Endothelial cell of umbilical vein (primary cell): Measurements from ENCODE around the gene MTG2. TPM values are rescaled to one million over a fixed set of nuclear protein-coding genes. Genes with fewer than 3 reads are reported as not detected.

ENCODE experiments used
- BruUV-seq: library from RNA; stranded (reverse); fragments of 400-500 nt; replicated peaks from 2 replicates; lab custom pipeline; 2021; lab: Mats Ljungman, UMichigan
- CTCF ChIA-PET: fragments of 300-600, 350-600 bp; sonication (Branson Sonifier 250); formaldehyde crosslinking; loops from one replicate; lab custom pipeline; 2021; ENCODE audit warnings: antibody characterized with exemption, inconsistent platforms; lab: Charles Lee
- POLR2A ChIA-PET: fragments of 300-600, 350-600 bp; sonication (Branson Sonifier 250); formaldehyde crosslinking; loops from one replicate; lab custom pipeline; 2021; ENCODE audit warnings: antibody characterized with exemption, inconsistent platforms; lab: Charles Lee
- DNase-seq: peaks from one replicate; pipeline ENCODE4 v3.0.0-alpha.2; 2011; ENCODE audit warnings: low read depth, low spot score
- FAIRE-seq: peaks from 2 replicates; lab custom pipeline; 2011; peaks lifted over from hg19 to GRCh38; lab: Jason Lieb, UNC
- H2AFZ ChIP-seq: 2 replicates; pipeline ENCODE4 v1.6.0; 2012; ENCODE audit warnings: low read depth, low read length, control low read depth, inconsistent platforms
- H3K27ac ChIP-seq: 2 replicates; pipeline ENCODE4 v1.5.1; 2011; ENCODE audit warnings: low read depth, mild to moderate bottlenecking, control low read depth, low read length, moderate library complexity; ENCODE audit not compliant: insufficient read depth
- H3K27me3 ChIP-seq, 2 experiments: 2 replicates each; pipeline versions ENCODE4 v1.6.0 to v1.6.1; 2011; ENCODE audit warnings: low read length in 2 of 2, mixed read lengths in 1 of 2; ENCODE audit not compliant: control insufficient read depth in 2 of 2, insufficient read depth in 2 of 2
- H3K36me3 ChIP-seq, 2 experiments: 2 replicates in 1 of 2; 3 replicates in 1 of 2; pipeline ENCODE4 v1.5.1; 2011; ENCODE audit warnings: low read length in 2 of 2, mild to moderate bottlenecking in 1 of 2, moderate library complexity in 1 of 2; ENCODE audit not compliant: control insufficient read depth in 2 of 2, insufficient read depth in 2 of 2; ENCODE audit errors: extremely low read depth in 1 of 2
- H3K4me1 ChIP-seq: 3 replicates; pipeline ENCODE4 v1.5.1; 2011; ENCODE audit warnings: mild to moderate bottlenecking, low read length; ENCODE audit not compliant: control insufficient read depth, insufficient read depth; ENCODE audit errors: extremely low read depth
- H3K4me2 ChIP-seq: 2 replicates; pipeline ENCODE4 v1.6.1; 2011; ENCODE audit warnings: low read length, control low read depth, mixed read lengths; ENCODE audit not compliant: insufficient read depth
- H3K4me3 ChIP-seq, 3 experiments: fragments of 200-600 bp in 1 of 3; sonication (generic), shearing (Covaris generic) in 1 of 3; replicated peaks in 1 of 3; 2 replicates each; pipeline ENCODE4 v1.5.1; 2011 to 2016; ENCODE audit warnings: control low read depth in 3 of 3, low read length in 3 of 3, mild to moderate bottlenecking in 2 of 3, inconsistent platforms in 1 of 3, low read depth in 1 of 3, moderate library complexity in 1 of 3; ENCODE audit not compliant: insufficient read depth in 1 of 3
- H3K79me2 ChIP-seq: 2 replicates; pipeline ENCODE4 v1.6.0; 2012; ENCODE audit warnings: low read length, inconsistent platforms; ENCODE audit not compliant: control insufficient read depth, insufficient read depth
- H3K9ac ChIP-seq: replicated peaks from 2 replicates; pipeline ENCODE3; 2011; ENCODE audit warnings: low read length, control low read depth; ENCODE audit not compliant: insufficient read depth; ENCODE audit errors: extremely low read depth
- H3K9me1 ChIP-seq: replicated peaks from 3 replicates; pipeline ENCODE4 v1.6.0; 2011; ENCODE audit warnings: mild to moderate bottlenecking, low read length; ENCODE audit not compliant: control insufficient read depth, insufficient read depth; ENCODE audit errors: extremely low read depth
- H3K9me3 ChIP-seq: replicated peaks from 2 replicates; pipeline ENCODE4 v1.5.1; 2012; ENCODE audit warnings: low read length, inconsistent platforms; ENCODE audit not compliant: control insufficient read depth, insufficient read depth
- H4K20me1 ChIP-seq: replicated peaks from 2 replicates; pipeline ENCODE3; 2011; ENCODE audit warnings: mild to moderate bottlenecking, low read length; ENCODE audit not compliant: control insufficient read depth, insufficient read depth; ENCODE audit errors: extremely low read depth
- EZH2 ChIP-seq: IDR thresholded peaks from 2 replicates; pipeline ENCODE4 v1.6.1; 2012; ENCODE audit warnings: borderline replicate concordance, low read depth, mild to moderate bottlenecking, moderate library complexity, low read length, inconsistent platforms; ENCODE audit not compliant: severe bottlenecking
- FOS ChIP-seq: IDR thresholded peaks from 2 replicates; pipeline ENCODE4 v1.6.1; 2011; ENCODE audit warnings: mild to moderate bottlenecking, low read length, moderate library complexity, borderline replicate concordance; ENCODE audit not compliant: insufficient read depth
- GATA2 ChIP-seq: IDR thresholded peaks from 2 replicates; pipeline ENCODE4 v1.7.0; 2011; ENCODE audit warnings: low read depth, mild to moderate bottlenecking, moderate library complexity, mixed read lengths, low read length; ENCODE audit not compliant: insufficient read length, insufficient read depth
- JUN ChIP-seq: IDR thresholded peaks from 2 replicates; pipeline ENCODE4 v1.6.1; 2011; ENCODE audit warnings: borderline replicate concordance, low read depth; ENCODE audit not compliant: insufficient read length, insufficient read depth
- MAX ChIP-seq: IDR thresholded peaks from 2 replicates; pipeline ENCODE4 v1.6.1; 2011; ENCODE audit not compliant: insufficient read depth, insufficient read length
- MYC ChIP-seq: IDR thresholded peaks from one replicate; pipeline ENCODE4 v1.6.1; 2011; ENCODE audit warnings: mild to moderate bottlenecking, low read depth, low read length
- POLR2A ChIP-seq: IDR thresholded peaks from 2 replicates; pipeline ENCODE4 v1.6.1; 2012; ENCODE audit warnings: low read depth, mild to moderate bottlenecking, control low read depth, low read length
- POLR2AphosphoS5 ChIP-seq: IDR thresholded peaks from 2 replicates; pipeline ENCODE4 v1.6.1; 2012; ENCODE audit warnings: low read depth, mild to moderate bottlenecking, control low read depth, low read length, moderate library complexity; ENCODE audit not compliant: insufficient read depth
- dilution Hi-C: fragments of 300-500 bp; cut with MboI; formaldehyde crosslinking; loops from one replicate; pipeline ENCODE4 v1.15.0; 2019; ENCODE audit warnings: low sequenced_read_pairs; ENCODE audit not compliant: extremely low pct_ligation_motif_present
- intact Hi-C: fragments of 100-400 bp; cut with micrococcal nuclease; formaldehyde crosslinking; loops from one replicate; pipeline ENCODE4 v1.10.0; 2022
- polyA plus RNA-seq, 4 experiments: library from polyadenylated mRNA; depleted of rRNA in 3 of 4; stranded (reverse) in 3 of 4; unstranded in 1 of 4; fragments of >200 nt; gene quantifications; 2 replicates each; pipeline versions ENCODE4 v1.2.1 to v1.2.3, GENCODE V29; 2011 to 2012; ENCODE audit warnings: missing spikeins in 1 of 4
- total RNA-seq: library from RNA; stranded (reverse); gene quantifications from 2 replicates; pipeline ENCODE4 v1.2.3, GENCODE V29; 2021
- TF ChIP-seq, protein P1 (sequence below), 2 donors: IDR thresholded peaks; 1 replicate in 1 of 2; 2 replicates in 1 of 2; pipeline ENCODE4 v1.5.1; 2011; ENCODE audit warnings: low read length in 2 of 2, mild to moderate bottlenecking in 2 of 2, moderate library complexity in 2 of 2, control low read depth in 1 of 2, inconsistent platforms in 1 of 2, low read depth in 1 of 2; ENCODE audit not compliant: insufficient read depth in 1 of 2; ENCODE audit errors: extremely low read depth in 1 of 2

MTG2 gene
- total and polyA plus RNA-seq, 2 donors (not counting 3 experiments of a cell fraction or from before 2014, with no cell fraction given) = 19.9 to 31.6 TPM

GRCh38 chr20:62172666-62173065 is 10.2 kb upstream of the MTG2 start:
- ChIA-PET POLR2A (no interaction called here), CTCF (no interaction called here)
- no peak for DNase-seq
- no peaks in the 10 kb centered on the region for H3K79me2 ChIP-seq
- FAIRE-seq = no peak
- H3K4me3 ChIP-seq = no peak overlapping the region
- dilution Hi-C loops (no loop called here), intact Hi-C loops (no loop called here)
- H4K20me1 ChIP-seq = no peaks in the 10 kb centered on the region
- no peaks in the 10 kb centered on the region for H3K27me3 ChIP-seq
- H3K36me3 ChIP-seq = peaks cover 2 to 26% of the 10 kb centered on the region in 2 experiments
- BruUV-seq = no TSS peak
- no peak overlapping the region for H2AFZ ChIP-seq
- H3K9ac ChIP-seq = no peak overlapping the region
- H3K4me2 ChIP-seq = no peak overlapping the region
- H3K4me1 ChIP-seq = no peaks in the 10 kb centered on the region
- no peak overlapping the region for H3K27ac ChIP-seq
- no peaks in the 10 kb centered on the region for H3K9me3 ChIP-seq
- H3K9me1 ChIP-seq = no peaks in the 10 kb centered on the region
- no peak for TF ChIP-seq POLR2AphosphoS5
- TF ChIP-seq EZH2 = no peak
- TF ChIP-seq MAX = no peak
- TF ChIP-seq POLR2A = no peak
- TF ChIP-seq JUN = no peak

GRCh38 chr20:62174021-62174804 is 8.6 kb upstream of the MTG2 start:
- Histone ChIP-seq H3K9ac (no peak overlapping the region), H3K4me3 (no peak overlapping the region), H4K20me1 (no peaks in the 10 kb centered on the region), H3K36me3 (peaks cover 2 to 17% of the 10 kb centered on the region in 2 experiments), H3K4me2 (no peak overlapping the region), H3K9me3 (no peaks in the 10 kb centered on the region), H3K27ac (no peak overlapping the region), H3K79me2 (no peaks in the 10 kb centered on the region), H3K27me3 (no peaks in the 10 kb centered on the region), H3K9me1 (no peaks in the 10 kb centered on the region), H2AFZ (no peak overlapping the region), H3K4me1 (no peaks in the 10 kb centered on the region)
- no TSS peak for BruUV-seq
- FAIRE-seq = no peak
- dilution Hi-C loops = no loop called here
- DNase-seq = no peak
- no peak for TF ChIP-seq POLR2AphosphoS5
- TF ChIP-seq GATA2 = no peak
- TF ChIP-seq MAX = no peak
- TF ChIP-seq POLR2A = no peak
- no peak for TF ChIP-seq MYC
- TF ChIP-seq EZH2 = no peak
- TF ChIP-seq FOS = no peak
- TF ChIP-seq, protein P1, sequence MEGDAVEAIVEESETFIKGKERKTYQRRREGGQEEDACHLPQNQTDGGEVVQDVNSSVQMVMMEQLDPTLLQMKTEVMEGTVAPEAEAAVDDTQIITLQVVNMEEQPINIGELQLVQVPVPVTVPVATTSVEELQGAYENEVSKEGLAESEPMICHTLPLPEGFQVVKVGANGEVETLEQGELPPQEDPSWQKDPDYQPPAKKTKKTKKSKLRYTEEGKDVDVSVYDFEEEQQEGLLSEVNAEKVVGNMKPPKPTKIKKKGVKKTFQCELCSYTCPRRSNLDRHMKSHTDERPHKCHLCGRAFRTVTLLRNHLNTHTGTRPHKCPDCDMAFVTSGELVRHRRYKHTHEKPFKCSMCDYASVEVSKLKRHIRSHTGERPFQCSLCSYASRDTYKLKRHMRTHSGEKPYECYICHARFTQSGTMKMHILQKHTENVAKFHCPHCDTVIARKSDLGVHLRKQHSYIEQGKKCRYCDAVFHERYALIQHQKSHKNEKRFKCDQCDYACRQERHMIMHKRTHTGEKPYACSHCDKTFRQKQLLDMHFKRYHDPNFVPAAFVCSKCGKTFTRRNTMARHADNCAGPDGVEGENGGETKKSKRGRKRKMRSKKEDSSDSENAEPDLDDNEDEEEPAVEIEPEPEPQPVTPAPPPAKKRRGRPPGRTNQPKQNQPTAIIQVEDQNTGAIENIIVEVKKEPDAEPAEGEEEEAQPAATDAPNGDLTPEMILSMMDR (IDR thresholded peaks at IDR 0.05; ENCODE audit: extremely low read depth in 1 of 2, insufficient read depth in 1 of 2, low read depth in 1 of 2, low read length in 2 of 2) = no peak
- TF ChIP-seq JUN = no peak
- ChIA-PET POLR2A (no interaction called here), CTCF (no interaction called here)
- intact Hi-C loops = no loop called here
